DOHH2 (cell line): ENCODE data around the gene ANKRD34A.

Experiments
- CTCF ChIP-seq: fragments of 200-600 bp; sonication (generic); IDR thresholded peaks from one replicate; pipeline ENCODE4 v1.5.1; 2014; ENCODE audit warnings: antibody characterized with exemption, mild to moderate bottlenecking, low read depth, low read length; ENCODE audit not compliant: poor library complexity, severe bottlenecking
- EZH2phosphoT487 ChIP-seq: fragments of 200-600 bp; sonication (generic); IDR thresholded peaks from 2 replicates; pipeline ENCODE4 v1.6.1; 2017; ENCODE audit warnings: borderline replicate concordance, mild to moderate bottlenecking, antibody characterized with exemption, low read length, moderate library complexity, mixed read lengths

- TF ChIP-seq CTCF = no peak
- no peak for TF ChIP-seq EZH2phosphoT487
Measured at GRCh38 chr1:145936247-145936646, 28.1 kb downstream of the ANKRD34A start.
